CD4-positive, alpha-beta T cell treated with Interleukin-2 at 100 ng/mL for 4 hours (primary cell): Measurements from ENCODE around the gene ITM2C.

Experiments used
- DNase-seq: peaks from one replicate; pipeline ENCODE4 v3.0.0-alpha.2; 2020; ENCODE audit warnings: low spot score

ITM2C gene

DNA sequence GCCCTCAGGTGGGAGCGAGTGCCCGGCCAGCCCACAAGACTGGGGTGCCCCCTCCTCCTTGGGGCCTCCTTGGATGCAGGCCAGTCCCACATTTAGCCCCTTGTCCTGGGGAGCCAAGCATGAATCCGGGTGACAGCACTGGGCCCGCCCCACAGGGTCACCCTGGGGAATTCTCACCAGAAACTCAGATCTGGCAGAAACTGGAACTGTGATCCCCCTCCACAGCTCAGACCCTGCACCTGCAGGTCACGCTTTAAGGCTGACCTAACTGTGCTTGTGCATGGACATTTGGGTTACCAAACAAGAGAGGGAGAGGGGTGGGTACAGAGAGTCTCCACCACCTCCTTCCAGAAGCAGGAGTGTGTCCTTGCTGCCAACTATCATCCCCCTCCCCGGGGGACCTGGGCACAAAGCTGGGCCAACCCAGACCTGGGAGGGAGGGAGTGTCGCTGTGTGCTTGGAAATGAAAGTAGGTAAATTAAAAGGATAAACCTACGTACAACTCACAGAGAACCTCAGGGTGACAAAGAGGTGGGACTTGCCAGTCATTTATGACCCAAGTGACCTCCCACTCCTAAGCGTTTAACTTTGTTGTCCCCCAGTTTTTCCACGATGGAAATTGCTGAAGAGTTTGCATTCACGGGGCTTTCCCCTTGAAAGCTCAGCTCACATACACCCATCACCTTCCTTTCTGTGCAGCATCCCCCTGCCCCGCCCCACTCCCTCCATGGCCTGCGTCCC, 9.1 kb downstream of the ITM2C start:
- DNase-seq = no peak

DNA sequence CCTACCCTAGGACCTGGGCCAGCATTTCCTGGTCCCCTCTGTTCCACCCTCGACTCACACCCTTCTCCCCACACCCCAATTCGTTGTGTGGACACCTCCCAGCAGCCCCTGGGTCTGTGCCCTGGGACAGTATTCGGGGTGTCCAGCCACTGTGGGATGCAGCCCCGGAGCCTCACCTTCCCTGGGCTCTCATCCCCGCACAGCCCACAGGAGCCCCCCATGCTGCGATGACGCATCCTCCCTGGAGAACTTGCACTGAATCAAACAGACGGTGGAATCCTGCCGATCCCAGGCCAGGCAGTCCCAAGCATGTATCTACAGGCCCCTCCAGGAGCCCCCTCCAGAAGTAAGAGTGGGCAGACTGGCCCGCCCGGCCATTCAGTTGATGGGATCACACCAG, 9.7 kb downstream of the ITM2C start:
- DNase-seq = no peak

DNA sequence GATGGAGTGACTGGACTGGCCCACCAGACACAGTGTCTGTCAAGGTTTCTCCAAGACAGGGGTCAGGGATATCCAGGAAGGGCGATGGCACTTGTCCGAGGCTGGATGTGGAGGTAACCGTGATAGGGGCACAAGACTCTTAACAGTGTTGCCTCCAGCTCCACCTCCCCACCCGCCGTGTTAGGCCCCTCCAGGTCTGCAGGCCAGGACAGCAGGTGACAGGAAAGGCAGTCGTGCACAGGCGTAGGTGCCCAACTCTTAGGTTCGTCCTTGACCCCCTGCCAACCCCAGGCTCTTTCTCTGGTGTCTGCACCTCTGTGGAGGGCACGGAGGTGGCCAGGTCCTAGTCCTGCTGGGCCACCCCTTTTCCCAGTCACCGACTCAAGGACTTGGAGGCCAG, 10.1 kb downstream of the ITM2C start:
- DNase-seq = no peak

DNA sequence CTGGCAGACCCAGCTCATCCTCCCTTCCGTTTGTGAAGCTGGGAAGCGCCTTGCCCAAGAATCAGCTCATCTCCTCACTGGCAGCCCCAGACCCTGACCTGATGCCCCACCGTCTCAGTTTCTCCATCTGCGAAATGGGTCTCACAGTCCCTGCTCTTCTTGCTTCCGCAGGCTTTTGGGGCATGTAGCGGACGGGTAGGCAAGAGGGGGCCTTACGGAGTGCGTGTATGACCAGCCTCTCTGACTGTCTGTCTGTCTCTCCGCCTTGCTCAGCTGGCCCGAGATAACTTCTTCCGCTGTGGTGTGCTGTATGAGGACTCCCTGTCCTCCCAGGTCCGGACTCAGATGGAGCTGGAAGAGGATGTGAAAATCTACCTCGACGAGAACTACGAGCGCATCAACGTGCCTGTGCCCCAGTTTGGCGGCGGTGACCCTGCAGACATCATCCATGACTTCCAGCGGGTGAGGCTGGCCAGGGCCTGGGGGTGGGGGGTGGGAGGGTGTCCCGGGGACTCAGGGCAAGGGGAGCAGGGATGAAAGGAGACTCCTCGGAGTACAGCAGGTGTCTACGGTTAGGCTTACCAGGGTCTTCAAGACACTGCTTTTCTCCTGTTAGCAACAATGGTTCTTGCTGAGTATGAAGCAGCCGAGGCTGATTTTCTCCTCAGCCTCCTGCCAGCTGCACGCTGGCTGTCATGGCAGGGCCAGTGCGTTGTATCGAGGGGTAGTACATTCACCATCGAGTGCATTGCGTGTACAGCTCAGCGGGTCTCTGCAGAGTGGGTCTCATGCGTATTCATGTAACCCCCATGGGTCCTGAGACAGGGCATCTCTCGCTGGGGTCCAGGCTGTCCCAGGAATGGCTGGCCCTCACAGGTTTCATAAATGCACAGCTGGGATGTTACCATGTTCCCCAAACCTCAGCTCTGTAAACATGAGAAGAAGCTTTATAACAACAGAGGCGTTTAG, 10.9 kb downstream of the ITM2C start:
- DNase-seq = no peak

DNA sequence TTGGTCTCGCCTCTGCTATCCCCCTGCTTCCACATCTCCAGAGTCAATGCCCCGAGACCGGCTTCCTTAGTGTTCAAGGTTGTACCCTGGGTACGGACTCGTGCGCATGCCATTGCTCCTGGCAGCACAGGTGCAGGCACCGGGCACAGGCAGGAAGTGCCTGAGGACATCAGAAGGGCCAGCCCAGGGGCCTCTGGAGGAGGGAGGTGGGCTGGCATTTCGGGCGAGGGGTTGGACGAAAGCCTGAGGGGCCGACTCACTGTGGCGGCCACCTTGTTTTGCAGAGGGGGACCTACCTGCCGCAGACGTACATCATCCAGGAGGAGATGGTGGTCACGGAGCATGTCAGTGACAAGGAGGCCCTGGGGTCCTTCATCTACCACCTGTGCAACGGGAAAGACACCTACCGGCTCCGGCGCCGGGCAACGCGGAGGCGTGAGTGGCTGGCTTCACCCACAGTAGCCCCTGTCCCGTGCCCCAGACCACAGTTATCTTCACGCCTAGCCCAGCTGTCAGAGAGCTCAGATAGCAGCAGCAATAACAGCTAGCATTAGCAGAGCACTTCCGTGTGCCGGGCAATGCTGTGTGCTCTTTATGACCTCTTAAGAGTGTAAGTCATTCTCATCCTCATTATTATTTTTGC, 12.5 kb downstream of the ITM2C start:
- DNase-seq = no peak

DNA sequence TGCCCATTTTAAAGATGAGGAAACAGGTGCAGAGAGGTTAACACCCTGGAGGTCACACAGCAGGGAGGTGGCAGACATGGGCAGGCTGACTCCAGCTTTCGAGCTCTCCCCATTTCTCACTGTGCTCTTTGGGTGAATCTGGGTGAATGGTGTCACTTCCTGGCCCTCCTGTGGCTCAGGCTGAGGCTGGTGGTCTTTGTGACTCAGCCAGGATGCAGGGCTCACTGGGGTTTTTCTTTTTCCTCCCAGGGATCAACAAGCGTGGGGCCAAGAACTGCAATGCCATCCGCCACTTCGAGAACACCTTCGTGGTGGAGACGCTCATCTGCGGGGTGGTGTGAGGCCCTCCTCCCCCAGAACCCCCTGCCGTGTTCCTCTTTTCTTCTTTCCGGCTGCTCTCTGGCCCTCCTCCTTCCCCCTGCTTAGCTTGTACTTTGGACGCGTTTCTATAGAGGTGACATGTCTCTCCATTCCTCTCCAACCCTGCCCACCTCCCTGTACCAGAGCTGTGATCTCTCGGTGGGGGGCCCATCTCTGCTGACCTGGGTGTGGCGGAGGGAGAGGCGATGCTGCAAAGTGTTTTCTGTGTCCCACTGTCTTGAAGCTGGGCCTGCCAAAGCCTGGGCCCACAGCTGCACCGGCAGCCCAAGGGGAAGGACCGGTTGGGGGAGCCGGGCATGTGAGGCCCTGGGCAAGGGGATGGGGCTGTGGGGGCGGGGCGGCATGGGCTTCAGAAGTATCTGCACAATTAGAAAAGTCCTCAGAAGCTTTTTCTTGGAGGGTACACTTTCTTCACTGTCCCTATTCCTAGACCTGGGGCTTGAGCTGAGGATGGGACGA, 13.2 kb downstream of the ITM2C start:
- DNase-seq = peak; percentile 76

DNA sequence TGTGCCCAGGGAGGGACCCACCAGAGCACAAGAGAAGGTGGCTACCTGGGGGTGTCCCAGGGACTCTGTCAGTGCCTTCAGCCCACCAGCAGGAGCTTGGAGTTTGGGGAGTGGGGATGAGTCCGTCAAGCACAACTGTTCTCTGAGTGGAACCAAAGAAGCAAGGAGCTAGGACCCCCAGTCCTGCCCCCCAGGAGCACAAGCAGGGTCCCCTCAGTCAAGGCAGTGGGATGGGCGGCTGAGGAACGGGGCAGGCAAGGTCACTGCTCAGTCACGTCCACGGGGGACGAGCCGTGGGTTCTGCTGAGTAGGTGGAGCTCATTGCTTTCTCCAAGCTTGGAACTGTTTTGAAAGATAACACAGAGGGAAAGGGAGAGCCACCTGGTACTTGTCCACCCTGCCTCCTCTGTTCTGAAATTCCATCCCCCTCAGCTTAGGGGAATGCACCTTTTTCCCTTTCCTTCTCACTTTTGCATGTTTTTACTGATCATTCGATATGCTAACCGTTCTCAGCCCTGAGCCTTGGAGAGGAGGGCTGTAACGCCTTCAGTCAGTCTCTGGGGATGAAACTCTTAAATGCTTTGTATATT, 14.0 kb downstream of the ITM2C start:
- no peak for DNase-seq

DNA sequence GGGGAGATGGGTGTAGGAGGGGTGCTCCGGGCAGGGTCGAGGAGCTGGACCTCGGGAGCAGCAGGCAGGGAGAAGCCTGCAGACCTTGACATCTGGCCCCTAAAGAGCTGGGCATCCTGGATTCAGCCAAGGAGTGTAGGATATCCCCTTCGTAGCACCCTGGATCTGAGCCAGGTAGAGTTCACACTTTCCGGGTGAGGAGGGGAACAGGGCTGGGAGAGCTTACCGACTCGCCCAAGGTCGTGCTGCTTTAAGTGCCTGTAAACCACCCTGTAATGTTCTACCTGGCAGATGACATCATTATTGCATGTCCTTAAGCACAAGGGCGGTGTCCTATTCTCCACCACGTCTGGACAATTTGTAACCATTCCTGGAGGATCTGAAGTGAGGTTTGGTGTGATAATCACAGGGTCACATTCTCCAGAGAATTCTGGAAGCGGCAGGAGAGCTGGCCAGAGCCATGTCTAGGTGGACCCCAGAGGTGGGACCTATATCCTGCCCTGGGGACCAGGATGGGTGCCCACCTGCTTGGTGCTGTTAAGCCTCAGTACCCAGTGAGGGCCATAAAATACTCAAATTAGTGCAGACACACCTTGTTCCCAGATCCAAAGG, 14.6 kb downstream of the ITM2C start:
- no peak for DNase-seq

DNA sequence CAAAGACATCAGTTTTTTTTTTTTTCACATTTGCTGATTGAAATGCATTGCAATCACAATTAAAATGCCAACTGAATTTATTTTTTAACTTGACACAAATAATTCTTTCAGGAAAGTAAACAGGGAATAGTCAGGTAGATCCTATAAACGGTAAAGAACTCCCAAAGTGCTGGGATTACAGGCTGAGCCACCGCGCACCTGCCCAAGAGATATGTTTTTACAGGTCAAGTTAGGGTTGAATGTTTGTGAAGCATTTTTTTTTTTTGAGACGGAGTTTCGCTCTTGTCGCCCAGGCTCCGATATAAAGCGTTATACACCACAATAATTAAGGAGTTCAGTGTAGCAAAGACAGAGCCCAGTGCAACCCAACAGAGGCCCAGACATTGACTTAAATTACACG, 15.1 kb downstream of the ITM2C start:
- DNase-seq = no peak

DNA sequence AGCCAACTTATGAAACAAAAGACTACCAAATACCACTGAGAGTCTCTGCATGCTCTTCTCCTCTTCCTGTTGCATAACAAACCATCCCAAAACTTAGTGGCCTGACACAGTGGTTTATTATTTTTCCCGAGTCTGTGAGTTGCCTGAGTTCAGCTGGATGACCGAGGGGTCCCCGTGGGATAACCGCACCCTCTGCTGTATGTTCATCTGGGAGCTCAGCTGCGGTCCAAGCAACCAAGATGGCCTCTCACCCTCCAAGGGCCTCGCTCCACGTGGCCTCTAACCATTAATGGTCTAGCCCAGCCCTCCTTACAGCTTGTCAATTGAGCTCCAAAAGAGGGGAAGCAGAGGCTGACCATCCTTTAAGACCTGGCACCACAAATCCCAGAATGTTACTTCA, 17.1 kb downstream of the ITM2C start:
- DNase-seq = no peak

DNA sequence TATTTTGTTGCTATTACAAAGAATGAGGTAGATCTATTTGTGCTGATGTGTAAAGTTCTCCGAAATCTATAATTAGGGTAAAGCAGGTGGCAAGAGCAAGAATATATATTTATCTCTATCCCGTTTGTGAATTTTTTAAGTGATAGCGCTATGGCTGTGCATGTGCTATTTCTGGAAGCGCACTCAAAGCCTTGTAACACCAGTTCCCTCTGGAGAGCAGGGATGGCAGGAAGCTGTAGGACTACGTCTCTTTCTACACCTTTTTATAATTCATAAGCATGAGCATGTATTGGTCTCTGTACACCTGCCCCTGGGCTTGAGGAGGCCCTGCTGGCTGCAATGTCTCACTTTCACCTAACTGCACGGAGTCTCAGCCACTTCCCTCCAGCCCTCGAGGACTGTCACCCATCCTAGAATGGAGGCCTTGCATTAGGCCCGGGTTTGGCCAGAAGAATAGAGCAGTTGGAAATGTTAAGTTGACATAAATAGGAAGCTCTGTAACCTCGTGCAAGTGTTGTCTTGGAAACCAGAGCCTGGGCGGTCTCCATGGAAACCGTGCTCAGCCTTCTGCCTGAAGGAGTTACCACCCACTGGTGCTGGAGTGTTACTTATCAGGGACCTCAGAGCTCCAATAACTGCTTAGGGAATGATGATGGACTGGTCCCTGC, 20.9 kb downstream of the ITM2C start:
- no peak for DNase-seq

DNA sequence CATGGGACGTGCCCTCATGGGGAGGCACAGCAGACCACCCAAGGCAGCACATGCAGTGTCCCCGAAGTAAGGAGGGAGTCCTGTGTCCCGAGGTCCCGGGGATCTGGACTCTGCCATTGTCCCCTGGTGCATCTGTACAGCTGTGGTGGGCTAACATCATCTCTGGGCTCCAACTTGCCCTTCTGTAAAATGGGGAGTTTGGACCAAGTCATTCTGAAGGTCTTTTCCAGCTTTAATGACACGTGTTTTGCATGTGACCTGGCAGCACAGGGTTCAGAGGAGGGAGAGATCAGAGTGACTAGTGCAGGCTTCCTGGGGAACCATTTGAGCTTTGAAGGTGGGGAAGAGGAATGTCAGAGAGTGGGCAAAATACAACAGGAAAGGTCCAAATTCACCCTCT, 21.5 kb downstream of the ITM2C start:
- no peak for DNase-seq

DNA sequence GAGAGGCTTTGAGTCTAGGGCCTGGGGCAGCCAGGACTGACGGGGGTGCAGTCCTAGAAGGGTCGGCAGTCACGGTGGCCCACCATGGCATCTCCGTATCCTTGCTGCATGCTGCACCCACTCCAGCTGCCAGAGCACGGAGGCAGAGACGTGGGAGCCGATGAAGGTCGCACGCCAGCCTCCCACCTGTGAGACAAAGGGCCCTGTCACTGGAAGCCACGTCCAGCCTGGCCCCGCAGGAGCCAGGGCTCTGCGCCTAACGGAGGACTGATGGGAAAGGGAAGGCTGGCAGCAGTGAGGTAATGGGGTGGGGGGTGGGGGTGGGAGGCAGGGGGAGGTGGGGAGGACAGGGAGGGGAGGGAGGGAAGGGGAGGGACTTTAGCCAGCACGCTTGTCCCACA, 21.9 kb downstream of the ITM2C start:
- DNase-seq = no peak

DNA sequence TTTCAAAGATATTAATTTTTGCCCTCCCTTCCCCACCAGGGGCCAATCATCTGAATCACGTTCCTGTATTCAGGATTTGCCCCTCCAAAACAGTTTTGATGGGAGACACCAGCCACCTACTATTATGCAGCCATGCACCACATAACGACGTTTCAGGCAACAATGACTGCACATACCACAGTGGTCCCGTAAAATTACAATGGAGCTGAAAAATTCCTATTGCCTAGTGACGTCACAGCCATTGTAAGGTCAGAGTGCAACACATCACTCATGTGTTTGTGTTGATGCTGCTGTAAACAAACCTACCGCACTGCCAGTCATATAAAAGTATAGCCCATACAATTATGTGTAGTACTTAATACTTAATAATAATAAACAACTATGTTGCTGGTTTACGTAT, 22.6 kb downstream of the ITM2C start:
- DNase-seq = no peak

DNA sequence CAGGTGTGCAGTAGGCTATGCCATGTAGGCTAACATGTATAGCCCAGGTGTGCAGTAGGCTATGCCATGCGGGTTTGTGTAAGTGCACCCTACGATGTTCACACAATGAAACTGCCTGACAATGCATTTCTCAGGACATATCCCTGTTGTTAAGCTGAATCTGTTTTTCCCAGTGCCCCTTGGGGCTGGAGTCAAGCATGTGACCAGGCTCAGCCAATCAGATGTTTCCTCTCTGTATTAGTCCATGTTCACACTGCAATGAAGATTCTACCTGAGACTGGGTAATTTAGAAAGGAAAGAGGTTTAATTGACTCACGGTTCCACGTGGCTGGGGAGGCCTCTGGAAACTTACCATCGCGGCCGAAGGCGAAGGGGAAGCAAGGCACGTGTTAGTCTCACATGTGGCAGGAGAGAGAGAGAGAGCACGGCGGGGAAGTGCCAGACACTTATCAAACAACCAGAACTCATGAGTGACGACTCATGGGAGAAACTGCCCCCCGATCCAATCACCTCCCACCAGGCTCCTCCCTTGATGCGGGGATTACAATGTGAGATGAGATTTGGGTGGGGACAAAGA, 24.2 kb downstream of the ITM2C start:
- no peak for DNase-seq

DNA sequence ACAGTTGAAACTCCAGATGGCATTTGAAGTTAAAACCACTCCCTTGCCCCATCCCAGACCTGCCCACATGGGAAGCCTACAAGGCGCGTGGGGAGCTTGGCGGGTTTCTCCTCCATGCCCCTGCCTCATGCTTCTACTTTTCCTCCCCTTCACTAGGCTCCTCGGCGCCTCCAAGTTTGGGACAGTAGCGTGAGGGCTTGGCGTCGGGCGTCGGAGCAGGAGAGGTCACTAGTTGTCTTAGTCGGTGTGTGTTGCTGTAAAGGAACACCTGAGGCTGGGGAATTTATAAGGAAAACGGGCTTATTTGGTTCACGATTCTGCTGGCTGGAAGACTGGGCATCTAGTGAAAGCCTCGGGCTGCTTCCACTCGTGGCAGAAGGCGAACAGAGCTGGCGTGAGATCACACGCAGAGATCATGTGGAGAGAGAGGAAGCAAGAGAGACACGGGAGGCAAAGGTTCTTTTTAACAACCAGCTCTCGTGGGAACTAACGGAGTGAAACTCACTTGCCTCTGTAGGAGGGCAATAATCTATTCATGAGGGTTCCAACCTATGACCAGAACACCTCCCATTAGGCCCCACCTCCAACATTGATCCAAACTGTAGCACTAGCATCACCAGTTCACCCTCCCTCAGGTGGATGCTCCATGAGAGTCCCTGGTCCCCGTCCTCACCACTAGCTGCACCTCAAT, 25.3 kb downstream of the ITM2C start:
- no peak for DNase-seq

DNA sequence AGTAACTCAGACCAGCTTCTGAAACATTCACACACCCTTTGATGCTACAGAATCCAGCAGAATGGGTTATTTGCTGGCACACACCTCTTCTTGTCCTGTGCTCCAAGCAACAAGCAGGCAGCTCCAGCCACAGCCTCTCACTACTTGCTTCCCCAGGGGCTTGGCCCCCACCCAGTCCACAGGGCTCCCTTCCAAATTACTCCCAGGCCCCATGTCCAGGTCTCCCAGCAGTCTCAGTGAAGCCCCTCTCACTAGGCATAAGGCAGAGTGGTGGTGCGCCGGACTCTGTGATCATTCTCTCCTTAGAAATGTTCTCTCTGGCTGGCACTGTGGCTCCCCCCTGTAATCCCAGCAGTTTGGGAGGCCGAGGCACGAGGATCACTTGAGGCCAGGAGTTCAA, 25.9 kb downstream of the ITM2C start:
- DNase-seq = no peak

DNA sequence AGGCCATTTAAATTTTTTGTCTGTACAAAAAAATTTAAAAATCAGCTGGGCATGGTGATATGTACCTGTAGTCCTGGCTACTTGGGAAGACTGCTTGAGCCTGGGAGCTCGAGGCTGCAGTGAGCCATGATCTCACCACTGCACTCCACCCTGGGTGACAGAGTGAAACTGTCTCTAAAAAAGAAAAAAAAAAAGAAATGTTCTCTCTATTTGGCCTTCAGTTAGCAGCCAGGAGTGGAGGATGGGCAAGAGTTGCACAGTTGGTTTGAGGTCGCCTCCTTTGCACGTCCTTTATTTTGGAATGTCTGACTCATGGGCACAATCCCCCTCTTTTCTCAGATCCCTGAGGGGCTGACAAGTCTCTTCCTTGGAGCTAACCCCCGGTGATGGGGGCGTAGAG, 26.3 kb downstream of the ITM2C start:
- no peak for DNase-seq

DNA sequence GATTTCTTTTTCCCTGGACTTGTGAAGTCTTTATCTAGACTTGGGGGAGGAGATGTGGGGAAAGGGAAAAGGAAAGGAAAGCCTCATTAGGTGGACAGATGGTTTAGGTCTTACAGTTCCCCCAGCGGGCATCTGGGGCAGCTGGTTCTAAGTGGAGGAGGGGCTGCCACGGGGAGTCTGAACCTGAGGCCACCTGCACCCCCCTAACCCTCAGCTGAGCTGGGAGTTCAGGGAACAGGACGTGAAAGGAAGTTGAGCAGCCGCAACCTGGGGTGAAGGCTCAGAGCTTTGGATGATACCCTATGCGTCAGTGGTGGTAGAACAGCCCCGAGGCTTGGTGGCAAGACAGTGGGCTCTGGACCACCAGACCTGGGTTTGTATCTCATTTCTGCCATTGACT, 26.8 kb downstream of the ITM2C start:
- DNase-seq = no peak

DNA sequence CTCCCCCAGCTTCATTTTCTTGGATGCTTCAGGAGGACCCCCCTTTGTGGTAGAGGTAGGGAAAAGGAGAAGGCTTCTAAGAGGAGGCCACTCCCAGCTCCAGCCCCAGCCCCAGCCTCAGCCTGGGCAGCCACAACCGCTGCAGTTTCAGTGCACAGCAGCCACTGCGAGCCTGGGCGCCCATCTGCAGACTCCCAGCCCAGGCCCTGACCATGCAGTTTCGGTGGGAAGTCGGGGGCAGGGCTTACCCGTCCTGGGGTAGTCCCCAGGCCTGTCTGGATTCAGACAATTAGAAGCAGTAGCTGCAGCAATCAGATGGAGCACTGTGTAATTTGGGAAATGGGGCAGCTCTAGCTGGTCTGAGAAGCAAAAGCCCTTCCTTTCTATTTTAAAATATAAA, 28.6 kb downstream of the ITM2C start:
- no peak for DNase-seq
